HG03097 (cell line): ENCODE results near the gene ZNF724.
"Not testable (repeated sequence)": the region's sequence is repeated elsewhere in the genome, so short reads cannot be mapped to it uniquely, and the experiment has no call there.

ENCODE experiments used
- ATAC-seq: cut with Tn5 transposase; IDR thresholded peaks from one replicate; pipeline ENCODE4 v1.9.1; 2021; ENCODE audit not compliant: unreplicated experiment, low FRiP score

ZNF724 gene

GRCh38 chr19:23254141-23254910 is 4.1 kb upstream of the ZNF724 start:
- ATAC-seq, result no peak

DNA sequence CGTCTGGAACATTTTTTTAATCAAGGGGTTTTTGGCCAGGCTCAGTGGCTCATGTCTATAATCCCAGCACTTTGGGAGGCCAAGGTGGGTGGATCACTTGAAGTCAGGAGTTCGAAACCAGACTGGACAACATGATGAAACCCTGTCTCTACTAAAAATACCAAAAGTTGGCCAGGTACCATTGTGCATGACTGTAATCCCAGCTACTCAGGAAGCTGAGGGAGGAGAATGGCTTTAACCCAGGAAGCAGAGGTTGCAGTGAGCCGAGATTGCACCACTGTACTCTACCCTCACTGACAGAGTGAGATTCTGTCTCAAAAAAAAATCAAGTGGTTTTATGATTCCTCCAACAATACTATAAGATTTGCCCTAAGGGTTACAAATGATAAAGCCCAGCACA is 3.1 kb upstream of the ZNF724 start:
- not testable (repeated sequence) for ATAC-seq

DNA sequence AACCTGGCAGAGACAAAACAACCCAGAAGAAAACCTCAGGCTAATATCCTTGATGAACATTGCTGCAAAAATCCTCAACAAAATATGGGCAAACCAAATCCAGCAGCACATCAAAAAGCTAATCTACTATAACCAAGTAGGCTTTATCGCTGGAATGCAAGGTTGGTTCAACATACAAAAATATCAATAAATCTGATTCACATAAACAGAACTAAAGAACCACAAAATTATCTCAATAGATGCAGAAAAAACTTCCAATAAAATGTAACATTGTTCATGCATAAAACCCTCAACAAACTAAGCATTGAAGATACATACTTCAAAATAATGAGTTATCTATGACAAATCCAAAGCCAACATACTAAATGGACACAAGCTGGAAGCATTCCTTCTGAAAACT is 8.8 kb downstream of the ZNF724 start:
- ATAC-seq, result no peak

- ATAC-seq, result no peak
Observed at GRCh38 chr19:23222998-23223652, 27.1 kb downstream of the ZNF724 start.

GRCh38 chr19:23203841-23204344 is 46.3 kb downstream of the ZNF724 start:
- no peak for ATAC-seq

DNA sequence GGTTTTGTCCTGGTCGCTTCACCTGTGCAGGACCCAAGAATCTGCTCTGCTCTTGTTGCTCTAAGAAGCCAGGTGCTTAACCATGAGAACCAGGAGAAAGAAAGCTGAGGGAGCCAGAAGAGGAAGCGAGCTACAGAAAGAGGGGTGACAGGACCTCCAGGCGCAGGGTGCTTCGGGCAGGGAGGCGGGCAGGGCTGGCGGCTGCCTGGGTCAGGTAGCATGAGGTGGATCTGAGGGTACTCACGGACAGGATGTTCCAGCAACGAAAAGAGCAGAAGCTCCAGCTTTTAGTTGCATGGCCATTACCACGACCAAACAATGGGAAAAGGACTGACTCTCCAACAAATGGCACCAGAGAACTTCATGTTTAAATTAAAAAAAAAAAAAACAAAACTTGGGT is 59.9 kb downstream of the ZNF724 start:
- ATAC-seq, result no peak

DNA sequence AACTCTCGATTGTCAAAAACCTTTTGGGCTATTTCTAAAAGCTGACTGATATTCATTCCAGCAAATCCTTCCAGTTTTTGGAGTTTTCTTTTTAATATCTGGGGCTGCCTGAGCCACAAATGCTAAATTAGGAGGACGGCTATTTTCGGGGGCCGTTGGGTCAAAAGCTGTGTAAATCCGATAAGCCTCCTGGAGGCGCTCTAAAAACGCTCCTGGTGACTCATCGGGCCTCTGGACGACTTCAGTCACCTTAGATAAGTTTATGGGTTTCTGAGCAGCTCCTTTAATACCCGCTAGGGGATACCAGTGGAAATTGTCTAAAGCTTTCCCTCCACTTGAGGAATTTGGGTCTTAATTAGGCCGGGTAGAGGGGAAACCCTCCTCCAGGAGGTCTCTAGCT is 66.9 kb downstream of the ZNF724 start:
- no peak for ATAC-seq
